ENCODE data around the gene NPPC.

NPPC gene

GRCh38 chr2:231926180-231926741, at the start of gene NPPC:
Gene NPPC, minus strand, starts transcription at chr2:231926396. Its CDS starts 147 bp downstream, at chr2:231926249.
- FAIRE-seq (no peak), DNase-seq (ENCODE audit: insufficient read length, low spot score) (peak; percentile 85)
- TF ChIP-seq, protein P1, sequence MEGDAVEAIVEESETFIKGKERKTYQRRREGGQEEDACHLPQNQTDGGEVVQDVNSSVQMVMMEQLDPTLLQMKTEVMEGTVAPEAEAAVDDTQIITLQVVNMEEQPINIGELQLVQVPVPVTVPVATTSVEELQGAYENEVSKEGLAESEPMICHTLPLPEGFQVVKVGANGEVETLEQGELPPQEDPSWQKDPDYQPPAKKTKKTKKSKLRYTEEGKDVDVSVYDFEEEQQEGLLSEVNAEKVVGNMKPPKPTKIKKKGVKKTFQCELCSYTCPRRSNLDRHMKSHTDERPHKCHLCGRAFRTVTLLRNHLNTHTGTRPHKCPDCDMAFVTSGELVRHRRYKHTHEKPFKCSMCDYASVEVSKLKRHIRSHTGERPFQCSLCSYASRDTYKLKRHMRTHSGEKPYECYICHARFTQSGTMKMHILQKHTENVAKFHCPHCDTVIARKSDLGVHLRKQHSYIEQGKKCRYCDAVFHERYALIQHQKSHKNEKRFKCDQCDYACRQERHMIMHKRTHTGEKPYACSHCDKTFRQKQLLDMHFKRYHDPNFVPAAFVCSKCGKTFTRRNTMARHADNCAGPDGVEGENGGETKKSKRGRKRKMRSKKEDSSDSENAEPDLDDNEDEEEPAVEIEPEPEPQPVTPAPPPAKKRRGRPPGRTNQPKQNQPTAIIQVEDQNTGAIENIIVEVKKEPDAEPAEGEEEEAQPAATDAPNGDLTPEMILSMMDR (IDR thresholded peaks at IDR 0.05; ENCODE audit: insufficient read depth, missing control alignments), result peak; percentile 61

- TF ChIP-seq, protein P1 (IDR thresholded peaks at IDR 0.05; ENCODE audit: insufficient read depth, missing control alignments), result no peak
- DNase-seq (ENCODE audit: insufficient read length, low spot score), result no peak
- FAIRE-seq, result no peak
Observed at GRCh38 chr2:231975001-231975400, 48.8 kb upstream of the NPPC start.

- FAIRE-seq, result no peak
- TF ChIP-seq, protein P1 (IDR thresholded peaks at IDR 0.05; ENCODE audit: insufficient read depth, missing control alignments), result no peak
- DNase-seq (ENCODE audit: insufficient read length, low spot score), result no peak
Observed at GRCh38 chr2:231970461-231970860, 44.3 kb upstream of the NPPC start.

DNA sequence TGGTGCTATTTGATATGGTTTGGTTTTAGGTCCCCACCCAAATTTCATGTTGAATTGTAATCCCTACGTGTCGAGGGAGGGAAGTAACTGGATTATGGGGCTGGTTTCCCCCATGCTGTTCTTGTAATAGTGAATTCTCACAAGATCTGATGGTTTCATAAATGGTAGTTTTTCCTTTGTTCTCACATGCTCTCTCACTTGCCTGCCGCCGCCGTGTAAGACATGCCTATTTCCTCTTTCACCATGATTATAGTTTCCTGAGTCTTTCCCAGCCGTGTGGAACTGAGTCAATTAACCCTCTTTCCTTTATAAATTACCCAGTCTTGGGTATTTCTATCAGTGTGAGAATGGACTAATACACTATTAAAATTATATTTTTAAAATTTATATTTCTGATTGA, 42.6 kb upstream of the NPPC start:
- FAIRE-seq (no peak), DNase-seq (ENCODE audit: insufficient read length, low spot score) (no peak)
- TF ChIP-seq, protein P1 (IDR thresholded peaks at IDR 0.05; ENCODE audit: insufficient read depth, missing control alignments), result no peak

DNA sequence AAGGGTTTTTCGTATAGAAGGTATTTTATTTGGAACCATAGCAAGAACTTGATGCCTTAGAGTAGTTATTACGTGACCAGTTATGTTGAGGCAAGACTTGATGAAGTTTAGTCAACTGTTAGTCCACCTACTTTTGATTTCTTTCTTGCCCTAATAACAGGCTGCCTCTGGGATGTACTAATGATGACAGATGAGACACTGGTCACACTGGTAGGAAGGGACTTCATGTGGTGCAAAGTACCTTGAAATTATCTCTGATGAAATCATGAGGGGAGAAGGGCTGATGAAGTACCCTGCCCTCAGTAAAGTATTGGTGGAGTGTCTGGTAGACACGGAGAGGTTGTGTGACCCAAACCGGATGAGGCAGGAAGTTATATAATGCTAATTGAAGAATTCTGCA, 40.7 kb upstream of the NPPC start:
- FAIRE-seq, result no peak
- TF ChIP-seq, protein P1 (IDR thresholded peaks at IDR 0.05; ENCODE audit: insufficient read depth, missing control alignments), result no peak
- DNase-seq (ENCODE audit: insufficient read length, low spot score), result no peak

DNA sequence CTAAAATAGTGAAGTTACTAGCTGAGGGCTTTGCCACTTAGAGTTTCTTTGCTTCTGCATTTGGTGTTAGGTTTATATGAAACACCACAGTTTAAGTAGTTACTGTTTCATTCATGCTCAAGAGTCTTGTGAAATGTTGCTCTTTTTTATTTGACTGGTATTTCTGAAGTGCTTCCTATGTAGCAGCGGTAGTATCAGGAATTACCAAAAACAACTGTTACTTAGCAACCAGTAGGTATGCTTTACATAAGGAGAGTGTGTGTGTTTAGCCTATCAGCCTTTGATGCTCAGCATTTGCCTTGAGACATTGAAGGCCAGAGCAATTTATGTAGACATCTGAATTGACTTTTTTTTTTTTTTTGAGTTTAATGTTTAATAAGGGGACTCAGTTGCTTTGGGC, 38.9 kb upstream of the NPPC start:
- no peak for DNase-seq (ENCODE audit: insufficient read length, low spot score)
- FAIRE-seq, result no peak
- TF ChIP-seq, protein P1 (IDR thresholded peaks at IDR 0.05; ENCODE audit: insufficient read depth, missing control alignments), result no peak

DNA sequence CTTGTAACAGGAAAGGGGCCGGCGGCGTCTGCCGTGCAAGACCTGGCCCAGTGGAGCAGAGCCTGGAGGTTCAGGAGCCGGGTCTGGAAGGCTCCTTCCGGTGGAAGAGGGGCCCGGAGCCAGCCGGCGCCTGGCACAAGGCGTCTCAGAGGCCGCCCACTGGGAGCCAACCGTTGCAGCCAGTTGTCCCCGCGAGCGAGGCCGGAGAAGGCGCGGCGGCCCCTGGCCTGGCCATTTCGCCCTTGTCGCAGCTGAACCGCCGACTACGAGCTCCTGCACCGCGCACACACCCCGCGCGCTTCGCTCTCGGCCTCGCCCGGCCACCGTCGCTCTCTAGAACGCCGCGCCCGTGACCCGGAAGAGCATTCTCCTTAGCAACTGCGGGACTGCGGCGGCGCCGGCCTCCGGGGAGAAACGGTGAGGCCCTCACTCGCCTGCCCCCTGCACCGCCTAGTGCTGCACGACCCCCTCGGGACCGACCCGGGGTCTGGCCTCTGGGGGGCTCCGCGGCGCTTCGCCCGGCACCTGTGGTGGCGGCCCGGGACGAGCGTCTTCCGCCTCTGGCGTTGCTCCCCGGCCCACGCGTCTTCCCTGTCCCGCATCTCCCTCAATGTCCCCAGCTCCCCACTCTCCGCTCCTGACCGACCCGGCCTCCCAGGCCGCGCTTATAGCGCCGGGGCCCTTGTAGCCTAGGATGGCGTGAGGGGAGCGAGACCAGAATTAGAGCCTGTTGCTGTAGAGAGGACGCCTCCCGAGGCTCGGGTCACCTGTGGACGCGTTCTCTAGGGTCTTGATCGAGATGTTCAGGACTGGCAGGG, 35.4 kb upstream of the NPPC start, which contains the start of gene DIS3L2:
DIS3L2 (plus strand) TSS at position 365 of the 818 bp plus-strand sequence. CDS start 53,215 bp downstream, outside the sequence.
- DNase-seq (ENCODE audit: insufficient read length, low spot score) (peak; percentile 79), FAIRE-seq (no peak)
- TF ChIP-seq, protein P1 (IDR thresholded peaks at IDR 0.05; ENCODE audit: insufficient read depth, missing control alignments), result no peak

Data from D721Med (cell line).